NCI-H187 treated with DMSO at 0.1 percent for 48 hours (cell line): ENCODE measurements around the gene POGZ.

ENCODE experiments used
- DNase-seq: peaks from one replicate; lab custom pipeline; 2025; lab: John Stamatoyannopoulos, UW

Gene POGZ

DNA sequence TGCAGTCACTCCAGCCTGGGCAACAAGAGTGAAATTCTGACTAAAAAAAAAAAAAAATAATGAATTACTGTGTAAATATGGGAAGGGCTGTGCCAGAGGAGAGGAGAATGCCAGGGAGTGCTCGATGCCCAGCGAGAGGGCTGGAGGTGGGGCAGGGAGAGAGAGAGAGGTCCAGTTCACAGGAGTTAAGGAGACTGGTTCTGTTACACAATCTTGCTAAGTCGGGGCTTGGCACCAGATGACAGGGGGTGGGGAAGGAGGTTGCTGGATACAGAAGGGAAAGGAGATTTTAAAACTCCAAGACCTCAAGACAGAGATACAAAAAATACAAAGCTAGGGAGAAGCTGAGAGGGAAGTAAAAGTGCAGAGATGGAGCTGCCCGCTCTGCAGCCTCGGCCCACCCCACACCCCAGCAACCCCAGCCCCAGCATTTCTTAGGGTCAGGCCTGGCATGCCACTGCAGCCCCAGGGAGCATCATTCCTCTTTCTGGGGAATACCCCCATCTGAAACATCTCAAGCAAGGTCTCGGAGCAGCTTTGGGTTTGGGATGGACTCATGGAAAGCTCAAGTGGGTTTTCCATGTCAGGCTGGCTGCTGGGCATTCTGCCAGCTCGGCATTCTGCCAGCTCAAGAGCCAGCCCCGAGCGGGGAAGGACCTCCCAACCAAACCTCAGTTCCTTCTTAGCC lies 87.8 kb downstream of the POGZ start:
- peak; percentile 70 for DNase-seq

GRCh38 chr1:151370211-151370911 lies 88.9 kb downstream of the POGZ start:
- no peak for DNase-seq

DNA sequence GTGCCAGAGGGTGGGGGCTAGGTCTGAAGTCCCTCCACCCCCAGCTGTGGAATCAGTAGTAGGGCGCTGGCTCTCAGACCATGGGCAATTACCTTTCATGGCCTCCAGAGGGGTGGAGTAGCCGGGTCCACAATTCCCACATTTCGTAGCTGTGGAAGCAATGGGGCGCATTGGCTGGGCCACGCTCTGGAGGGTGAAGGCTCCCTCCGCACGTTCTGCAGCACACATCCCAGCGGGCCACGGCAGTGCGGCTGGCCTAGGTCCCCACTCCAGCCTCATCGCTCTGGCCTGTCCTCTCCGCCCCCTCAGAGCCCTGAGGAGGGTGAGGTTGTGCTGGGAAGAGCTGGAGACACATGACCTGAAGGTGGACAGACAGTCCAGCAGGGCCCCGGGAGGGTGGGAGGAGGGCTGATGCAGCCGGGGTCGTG lies 89.7 kb downstream of the POGZ start:
- no peak for DNase-seq

GRCh38 chr1:151369302-151369610 lies 90.0 kb downstream of the POGZ start:
- DNase-seq, result no peak

DNA sequence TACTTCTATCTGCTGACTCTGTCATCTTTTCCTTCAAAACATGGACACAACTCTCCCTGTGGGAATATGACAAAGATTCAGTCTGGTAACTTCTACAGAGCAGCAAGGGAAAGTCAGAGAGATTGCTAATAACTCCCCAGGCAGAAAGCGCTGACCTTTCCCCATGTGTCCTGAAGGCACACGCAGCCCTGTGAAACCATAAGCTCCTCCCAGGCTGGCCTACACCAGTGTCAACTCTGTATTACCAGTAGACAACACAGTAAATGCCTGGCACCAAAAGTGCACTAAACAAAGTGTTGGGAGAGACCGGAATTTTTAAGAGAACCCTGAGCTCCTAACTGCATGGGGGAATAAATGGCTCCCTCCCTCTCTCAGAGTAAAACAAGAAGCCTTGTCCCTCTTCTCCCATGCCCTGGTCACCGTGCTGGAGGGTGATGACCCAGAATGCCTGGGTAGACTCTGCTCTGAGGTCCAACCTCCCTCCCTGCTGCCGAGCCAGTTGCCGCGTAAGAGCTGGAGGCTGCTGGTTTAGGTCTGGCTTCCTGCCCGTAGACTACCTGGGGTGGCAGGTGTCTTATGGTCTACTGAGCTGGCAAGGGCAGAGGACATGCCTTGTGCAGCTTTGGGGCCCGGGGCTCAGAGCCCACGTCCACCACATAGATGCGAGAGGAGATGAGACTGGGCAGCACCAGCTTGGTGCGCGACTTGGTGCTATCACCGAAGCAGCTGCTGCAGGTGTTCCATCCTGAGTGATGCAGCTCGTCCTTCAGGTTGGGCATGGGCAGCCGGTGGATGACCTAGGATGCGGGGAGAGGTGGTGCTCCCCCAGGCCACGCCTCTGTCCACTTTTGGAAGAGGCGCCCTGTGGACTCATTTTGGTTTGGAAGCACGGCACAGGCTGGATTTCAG lies 90.6 kb downstream of the POGZ start:
- no peak for DNase-seq

DNA sequence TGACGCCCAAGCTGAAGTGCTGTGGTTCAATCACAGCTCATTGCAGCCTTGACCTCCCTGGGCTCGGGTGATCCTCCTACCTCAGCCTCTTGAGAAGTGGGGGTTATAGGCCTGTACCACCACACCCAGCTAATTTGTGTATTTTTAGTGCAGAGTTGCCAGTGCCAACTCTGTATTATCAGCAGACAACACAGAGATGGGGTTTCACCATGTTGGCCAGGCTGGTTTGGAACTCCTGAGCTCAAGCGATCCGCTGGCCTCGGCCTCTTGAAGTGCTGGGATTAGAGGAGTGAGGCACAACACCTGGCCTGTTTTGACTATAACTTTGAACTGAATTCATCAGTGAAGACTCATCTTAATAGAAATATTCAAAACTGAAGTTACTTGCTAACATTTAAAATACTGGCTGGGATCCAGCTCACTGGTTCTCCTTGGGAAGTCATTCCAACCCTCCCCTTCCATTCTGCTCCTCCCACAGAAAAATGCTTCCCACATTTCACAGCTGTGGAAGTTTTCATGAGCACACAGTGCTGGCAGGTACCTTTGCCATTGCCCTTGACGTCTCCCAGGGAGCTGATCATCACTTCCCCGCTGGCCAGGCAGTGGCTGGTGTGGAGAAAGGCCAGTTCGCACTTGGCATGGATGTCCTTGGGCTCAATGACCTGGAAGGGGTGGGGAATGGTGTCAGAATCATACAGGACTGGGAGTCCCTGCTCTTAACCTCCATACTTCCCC lies 91.5 kb downstream of the POGZ start:
- no peak for DNase-seq

GRCh38 chr1:151364996-151365395 lies 94.3 kb downstream of the POGZ start:
- DNase-seq, result no peak

- no peak for DNase-seq
Measured at GRCh38 chr1:151362308-151363155, 96.8 kb downstream of the POGZ start.

- no peak for DNase-seq
Measured at GRCh38 chr1:151361883-151362282, 97.4 kb downstream of the POGZ start.

DNA sequence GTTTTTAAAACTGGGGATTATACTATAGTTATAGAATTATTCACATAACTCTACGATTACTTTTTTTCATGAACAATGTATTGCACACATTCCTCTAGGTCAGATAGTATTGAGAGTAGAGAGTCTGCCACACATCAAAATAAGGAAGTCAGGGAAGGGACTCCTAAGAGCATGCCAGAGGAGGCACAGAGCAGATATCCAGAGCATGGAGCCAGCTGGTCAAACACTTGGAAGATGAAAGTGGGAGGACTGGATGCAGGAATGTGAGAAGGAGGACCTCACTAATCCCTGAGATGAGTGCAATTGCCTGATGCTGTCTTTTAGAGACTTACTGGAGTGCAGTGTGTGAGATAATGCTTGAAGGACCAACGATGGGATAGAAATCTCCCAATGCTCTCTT lies 102.6 kb downstream of the POGZ start:
- DNase-seq, result no peak
